ENCODE results near the gene IGSF21.

DNA sequence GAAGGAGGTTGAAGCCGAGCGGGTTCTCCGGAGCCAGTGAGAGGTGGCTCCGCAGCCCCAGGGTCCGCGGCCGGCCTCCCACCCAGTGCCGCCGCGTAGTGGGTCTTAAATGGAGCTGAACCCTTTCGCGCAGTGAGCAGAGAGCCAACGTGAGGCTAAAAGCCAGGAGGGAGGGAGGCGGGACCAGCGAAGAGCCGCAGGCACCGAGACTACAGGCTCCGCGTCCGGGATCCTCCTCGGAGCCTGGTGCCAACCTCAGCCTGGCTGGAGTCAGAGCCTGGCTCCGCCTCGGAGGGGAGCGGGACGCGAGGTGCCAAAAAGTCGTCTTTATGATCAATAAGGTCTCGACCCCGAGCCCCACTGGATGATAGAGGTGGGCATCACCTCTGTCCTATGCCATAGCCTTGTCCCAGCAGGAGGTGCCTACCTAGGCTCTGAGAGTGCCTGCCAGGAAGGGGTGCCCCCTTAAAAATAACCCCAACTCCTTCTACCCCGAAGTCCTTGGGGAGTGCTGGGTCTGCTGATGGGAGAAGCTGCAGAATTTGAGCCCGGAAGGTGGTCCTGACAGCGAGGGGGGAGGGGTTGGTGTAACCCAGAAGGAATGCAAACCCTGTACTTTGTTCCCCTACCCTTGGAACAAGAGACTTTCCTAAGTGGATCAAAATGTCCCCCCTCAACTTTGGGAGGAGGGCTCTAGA is 1.6 kb downstream of the IGSF21 start:
- TF ChIP-seq SUZ12 (IDR thresholded peaks at IDR 0.05; ENCODE audit: extremely low read depth, insufficient read depth, insufficient read length) = peak; percentile 77
- TF ChIP-seq ZNF274 (IDR thresholded peaks at IDR 0.05; ENCODE audit: low read depth, low read length) = no peak
